Activated T-helper 2 cell treated with anti-CD3 and anti-CD28 coated beads, Interferon-gamma antibody, Interleukin-2, Interleukin-4, amounts not matched to agents 10 μg/mL and 5 μg/mL and 100 μg/mL, durations not matched to agents 14 hours and 24 hours and 36 hours (primary cell): ENCODE measurements around the gene ANKRD24. TPM values are rescaled to one million over a fixed set of nuclear protein-coding genes. Genes with fewer than 3 reads are reported as not detected.
"Not testable (repeated sequence)": the region's sequence is repeated elsewhere in the genome, so short reads cannot be mapped to it uniquely, and the experiment has no call there.

Experiments used
- DNase-seq: peaks from one replicate; pipeline ENCODE4 v3.0.0; 2021; ENCODE audit warnings: low spot score
- H3K27ac Mint-ChIP-seq: one replicate; pipeline ENCODE4 v1.8.0; 2021; ENCODE audit warnings: mixed read lengths
- H3K27me3 Mint-ChIP-seq: one replicate; pipeline ENCODE4 v1.8.0; 2021; ENCODE audit warnings: low read depth, mixed read lengths
- H3K36me3 Mint-ChIP-seq: one replicate; pipeline ENCODE4 v1.8.0; 2021; ENCODE audit warnings: low read depth, mixed read lengths
- H3K4me1 Mint-ChIP-seq: one replicate; pipeline ENCODE4 v1.8.0; 2021; ENCODE audit warnings: low read depth, mixed read lengths
- H3K4me3 Mint-ChIP-seq: one replicate; pipeline ENCODE4 v1.8.0; 2021; ENCODE audit warnings: low read depth, mild to moderate bottlenecking, moderate library complexity, mixed read lengths
- H3K9me3 Mint-ChIP-seq: one replicate; pipeline ENCODE4 v1.8.0; 2021; ENCODE audit warnings: mixed read lengths
- intact Hi-C: fragments of 100-400 bp; cut with micrococcal nuclease; formaldehyde crosslinking; loops from one replicate; pipeline ENCODE4 v1.15.1; 2023
- total RNA-seq: library from RNA; stranded (reverse); gene quantifications from 2 replicates; pipeline ENCODE4 v1.2.3, GENCODE V29; 2022

The ANKRD24 gene
- total RNA-seq, 1 donor from 2014 or later, result 0.50 TPM

GRCh38 chr19:4260613-4261191 is 78.2 kb downstream of the ANKRD24 start:
- Mint-ChIP-seq H3K27me3 (no peaks in the 10 kb centered on the region), H3K4me3 (no peak overlapping the region), H3K27ac (no peak overlapping the region), H3K9me3 (no peaks in the 10 kb centered on the region), H3K4me1 (no peaks in the 10 kb centered on the region), H3K36me3 (peaks cover 49% of the 10 kb centered on the region)
- DNase-seq, result no peak
- intact Hi-C loops, result no loop called here

GRCh38 chr19:4264812-4265211 is 82.3 kb downstream of the ANKRD24 start:
- peak overlapping the region; percentile 67 for H3K27ac Mint-ChIP-seq
- DNase-seq, result no peak
- intact Hi-C loops, result loop anchor here (5.0 kb wide), 1 partner anchor 137 kb away; the partner anchor contains the start of genes CHAF1A and SH3GL1
- no peaks in the 10 kb centered on the region for H3K9me3 Mint-ChIP-seq
- H3K27me3 Mint-ChIP-seq, result no peaks in the 10 kb centered on the region
- H3K4me3 Mint-ChIP-seq, result no peak overlapping the region
- H3K36me3 Mint-ChIP-seq, result peaks cover 47% of the 10 kb centered on the region
- H3K4me1 Mint-ChIP-seq, result peaks cover 3% of the 10 kb centered on the region

GRCh38 chr19:4266253-4267000 is 83.9 kb downstream of the ANKRD24 start:
- Mint-ChIP-seq H3K36me3 (peaks cover 41% of the 10 kb centered on the region), H3K4me3 (no peak overlapping the region), H3K4me1 (peaks cover 3% of the 10 kb centered on the region), H3K27ac (no peak overlapping the region), H3K27me3 (no peaks in the 10 kb centered on the region), H3K9me3 (no peaks in the 10 kb centered on the region)
- DNase-seq, result no peak
- intact Hi-C loops, result loop anchor here (5.0 kb wide), 1 partner anchor 136 kb away; the partner anchor contains the start of genes CHAF1A and SH3GL1

- H3K27me3 Mint-ChIP-seq, result no peaks in the 10 kb centered on the region
- peaks cover 3% of the 10 kb centered on the region for H3K4me1 Mint-ChIP-seq
- no peak overlapping the region for H3K4me3 Mint-ChIP-seq
- H3K27ac Mint-ChIP-seq, result peak overlapping the region; percentile 10
- H3K9me3 Mint-ChIP-seq, result no peaks in the 10 kb centered on the region
- peaks cover 42% of the 10 kb centered on the region for H3K36me3 Mint-ChIP-seq
- intact Hi-C loops, result loop anchor here (1.0 to 5.0 kb wide), 2 partner anchors 85 to 135 kb away; partner anchors contain the start of genes CHAF1A and SH3GL1
- DNase-seq, result peak; percentile 49
These were observed 84.8 kb downstream of the ANKRD24 start for GRCh38 chr19:4267101-4267900.

GRCh38 chr19:4267901-4268815 is 85.7 kb downstream of the ANKRD24 start:
- H3K27me3 Mint-ChIP-seq, result no peaks in the 10 kb centered on the region
- H3K4me3 Mint-ChIP-seq, result no peak overlapping the region
- no peak overlapping the region for H3K27ac Mint-ChIP-seq
- no peak for DNase-seq
- H3K36me3 Mint-ChIP-seq, result peaks cover 41% of the 10 kb centered on the region
- intact Hi-C loops, result loop anchor here (1.0 to 5.0 kb wide), 2 partner anchors 84 to 134 kb away; partner anchors contain the start of genes CHAF1A and SH3GL1
- peaks cover 3% of the 10 kb centered on the region for H3K4me1 Mint-ChIP-seq
- no peaks in the 10 kb centered on the region for H3K9me3 Mint-ChIP-seq

GRCh38 chr19:4268816-4269430 is 86.4 kb downstream of the ANKRD24 start:
- no peak overlapping the region for H3K4me3 Mint-ChIP-seq
- H3K4me1 Mint-ChIP-seq, result peaks cover 3% of the 10 kb centered on the region

GRCh38 chr19:4272894-4273293 is 90.4 kb downstream of the ANKRD24 start:
- Mint-ChIP-seq H3K4me3 (no peak overlapping the region), H3K36me3 (peaks cover 14% of the 10 kb centered on the region), H3K4me1 (no peaks in the 10 kb centered on the region), H3K9me3 (no peaks in the 10 kb centered on the region), H3K27me3 (peaks cover 3% of the 10 kb centered on the region), H3K27ac (no peak overlapping the region)
- DNase-seq, result no peak
- intact Hi-C loops, result no loop called here

More at GRCh38 chr19:4268816-4269430, 86.4 kb downstream of the ANKRD24 start:
- H3K27ac Mint-ChIP-seq, result no peak overlapping the region
- H3K36me3 Mint-ChIP-seq, result peaks cover 39% of the 10 kb centered on the region
- no peaks in the 10 kb centered on the region for H3K27me3 Mint-ChIP-seq
- H3K9me3 Mint-ChIP-seq, result no peaks in the 10 kb centered on the region
- no peak for DNase-seq
- intact Hi-C loops, result loop anchor here (5.0 kb wide), 1 partner anchor 133 kb away; the partner anchor contains the start of genes CHAF1A and SH3GL1

- DNase-seq, H3K9me3 Mint-ChIP-seq, H3K4me3 Mint-ChIP-seq, H3K4me1 Mint-ChIP-seq, H3K36me3 Mint-ChIP-seq, H3K27ac Mint-ChIP-seq, intact Hi-C loops: not testable (repeated sequence)
- H3K27me3 Mint-ChIP-seq, result peaks cover 11% of the 10 kb centered on the region
These were observed 91.8 kb downstream of the ANKRD24 start for GRCh38 chr19:4274321-4274686.

Other genes with a start within 250 kb of the ANKRD24 start
- not detected in 2 replicates for gene NMRK2, start 249.6 kb upstream of the ANKRD24 start, total RNA-seq
- gene DAPK3, start 211.6 kb upstream of the ANKRD24 start, total RNA-seq, result 40.1 and 43.3 TPM in 2 replicates
- gene EEF2, start 197.2 kb upstream of the ANKRD24 start, total RNA-seq, result 2,377 and 2,451 TPM in 2 replicates
- gene PIAS4, start 175.0 kb upstream of the ANKRD24 start, total RNA-seq, result 31.5 and 36.3 TPM in 2 replicates
- 39.9 and 41.2 TPM in 2 replicates for gene ZBTB7A, start 115.8 kb upstream of the ANKRD24 start, total RNA-seq
- 131 and 141 TPM in 2 replicates for gene MAP2K2, start 58.6 kb upstream of the ANKRD24 start, total RNA-seq
- 1.6 and 2.5 TPM in 2 replicates for gene CREB3L3, start 29.1 kb upstream of the ANKRD24 start, total RNA-seq
- gene SIRT6, start 126 bp upstream of the ANKRD24 start, total RNA-seq, result 34.6 and 42.4 TPM in 2 replicates
- gene EBI3, start 46.8 kb downstream of the ANKRD24 start, total RNA-seq, result 47.0 and 55.4 TPM in 2 replicates
- 29.7 and 30.8 TPM in 2 replicates for gene YJU2, start 64.4 kb downstream of the ANKRD24 start, total RNA-seq
- 0.46 and 1.2 TPM in 2 replicates for gene SHD, start 96.6 kb downstream of the ANKRD24 start, total RNA-seq
- 9.2 and 10.8 TPM in 2 replicates for gene TMIGD2, start 119.7 kb downstream of the ANKRD24 start, total RNA-seq
- gene FSD1, start 121.9 kb downstream of the ANKRD24 start, total RNA-seq, result 26.8 and 32.8 TPM in 2 replicates
- 15.4 and 17.1 TPM in 2 replicates for gene STAP2, start 156.1 kb downstream of the ANKRD24 start, total RNA-seq
- gene MPND, start 160.9 kb downstream of the ANKRD24 start, total RNA-seq, result 19.3 and 20.2 TPM in 2 replicates
- 49.2 and 56.3 TPM in 2 replicates for gene SH3GL1, start 217.9 kb downstream of the ANKRD24 start, total RNA-seq
- 81.9 and 87.8 TPM in 2 replicates for gene CHAF1A, start 220.0 kb downstream of the ANKRD24 start, total RNA-seq